Measurements from ENCODE around the gene TRPC4AP.

TRPC4AP gene

GRCh38 chr20:35122756-35123405 lies 30.3 kb upstream of the TRPC4AP start:
- H3K27ac ChIP-seq, result no peak overlapping the region
- no peak overlapping the region for H2AFZ ChIP-seq
- H3K9me3 ChIP-seq (ENCODE audit: control insufficient read depth, low read length), result no peaks in the 10 kb centered on the region
- no peak for TF ChIP-seq CTCF (IDR thresholded peaks at IDR 0.05)
- no peaks in the 10 kb centered on the region for H3K79me2 ChIP-seq
- no peaks in the 10 kb centered on the region for H3K27me3 ChIP-seq (ENCODE audit: control insufficient read depth, insufficient read depth, low read length)
- H3K4me3 ChIP-seq (ENCODE audit: low read depth, low read length), result no peak overlapping the region
- H3K4me2 ChIP-seq (ENCODE audit: low read length), result no peak overlapping the region
- no peaks in the 10 kb centered on the region for H3K4me1 ChIP-seq
- no peaks in the 10 kb centered on the region for H3K36me3 ChIP-seq (ENCODE audit: control insufficient read depth, insufficient read depth, low read length)
- H3K9ac ChIP-seq, result no peak overlapping the region

GRCh38 chr20:35121186-35121585 lies 28.6 kb upstream of the TRPC4AP start:
- Histone ChIP-seq H3K27me3 (ENCODE audit: control insufficient read depth, insufficient read depth, low read length) (no peaks in the 10 kb centered on the region), H3K4me2 (ENCODE audit: low read length) (no peak overlapping the region), H2AFZ (no peak overlapping the region), H3K4me1 (no peaks in the 10 kb centered on the region), H3K27ac (no peak overlapping the region), H3K9ac (no peak overlapping the region), H3K4me3 (ENCODE audit: low read depth, low read length) (no peak overlapping the region), H3K36me3 (ENCODE audit: control insufficient read depth, insufficient read depth, low read length) (no peaks in the 10 kb centered on the region), H3K9me3 (ENCODE audit: control insufficient read depth, low read length) (no peaks in the 10 kb centered on the region), H3K79me2 (no peaks in the 10 kb centered on the region)
- TF ChIP-seq CTCF (IDR thresholded peaks at IDR 0.05), result no peak

- no peaks in the 10 kb centered on the region for H3K27me3 ChIP-seq (ENCODE audit: control insufficient read depth, insufficient read depth, low read length)
- no peak for TF ChIP-seq CTCF (IDR thresholded peaks at IDR 0.05)
- no peak overlapping the region for H3K27ac ChIP-seq
- no peaks in the 10 kb centered on the region for H3K9me3 ChIP-seq (ENCODE audit: control insufficient read depth, low read length)
- no peaks in the 10 kb centered on the region for H3K36me3 ChIP-seq (ENCODE audit: control insufficient read depth, insufficient read depth, low read length)
- no peak overlapping the region for H3K4me3 ChIP-seq (ENCODE audit: low read depth, low read length)
- H3K4me2 ChIP-seq (ENCODE audit: low read length), result no peak overlapping the region
- H3K9ac ChIP-seq, result no peak overlapping the region
- H2AFZ ChIP-seq, result no peak overlapping the region
- H3K4me1 ChIP-seq, result no peaks in the 10 kb centered on the region
- H3K79me2 ChIP-seq, result no peaks in the 10 kb centered on the region
Measured at GRCh38 chr20:35120012-35120701, 27.6 kb upstream of the TRPC4AP start.

- no peak for TF ChIP-seq CTCF (IDR thresholded peaks at IDR 0.05)
- Histone ChIP-seq H3K4me2 (ENCODE audit: low read length) (no peak overlapping the region), H3K36me3 (ENCODE audit: control insufficient read depth, insufficient read depth, low read length) (no peaks in the 10 kb centered on the region), H2AFZ (no peak overlapping the region), H3K9me3 (ENCODE audit: control insufficient read depth, low read length) (no peaks in the 10 kb centered on the region), H3K27me3 (ENCODE audit: control insufficient read depth, insufficient read depth, low read length) (no peaks in the 10 kb centered on the region), H3K4me3 (ENCODE audit: low read depth, low read length) (no peak overlapping the region), H3K9ac (no peak overlapping the region), H3K4me1 (no peaks in the 10 kb centered on the region), H3K79me2 (no peaks in the 10 kb centered on the region), H3K27ac (peak overlapping the region; percentile 9)
Measured at GRCh38 chr20:35117629-35118028, 25.0 kb upstream of the TRPC4AP start.

- no peaks in the 10 kb centered on the region for H3K36me3 ChIP-seq (ENCODE audit: control insufficient read depth, insufficient read depth, low read length)
- H3K79me2 ChIP-seq, result no peaks in the 10 kb centered on the region
- no peak overlapping the region for H3K9ac ChIP-seq
- H3K9me3 ChIP-seq (ENCODE audit: control insufficient read depth, low read length), result no peaks in the 10 kb centered on the region
- H3K27me3 ChIP-seq (ENCODE audit: control insufficient read depth, insufficient read depth, low read length), result no peaks in the 10 kb centered on the region
- no peak overlapping the region for H2AFZ ChIP-seq
- H3K27ac ChIP-seq, result no peak overlapping the region
- TF ChIP-seq CTCF (IDR thresholded peaks at IDR 0.05), result no peak
- H3K4me3 ChIP-seq (ENCODE audit: low read depth, low read length), result no peak overlapping the region
- no peak overlapping the region for H3K4me2 ChIP-seq (ENCODE audit: low read length)
- no peaks in the 10 kb centered on the region for H3K4me1 ChIP-seq
Measured at GRCh38 chr20:35117196-35117595, 24.6 kb upstream of the TRPC4AP start.
